ENCODE data around the gene TRIM63.

DNA sequence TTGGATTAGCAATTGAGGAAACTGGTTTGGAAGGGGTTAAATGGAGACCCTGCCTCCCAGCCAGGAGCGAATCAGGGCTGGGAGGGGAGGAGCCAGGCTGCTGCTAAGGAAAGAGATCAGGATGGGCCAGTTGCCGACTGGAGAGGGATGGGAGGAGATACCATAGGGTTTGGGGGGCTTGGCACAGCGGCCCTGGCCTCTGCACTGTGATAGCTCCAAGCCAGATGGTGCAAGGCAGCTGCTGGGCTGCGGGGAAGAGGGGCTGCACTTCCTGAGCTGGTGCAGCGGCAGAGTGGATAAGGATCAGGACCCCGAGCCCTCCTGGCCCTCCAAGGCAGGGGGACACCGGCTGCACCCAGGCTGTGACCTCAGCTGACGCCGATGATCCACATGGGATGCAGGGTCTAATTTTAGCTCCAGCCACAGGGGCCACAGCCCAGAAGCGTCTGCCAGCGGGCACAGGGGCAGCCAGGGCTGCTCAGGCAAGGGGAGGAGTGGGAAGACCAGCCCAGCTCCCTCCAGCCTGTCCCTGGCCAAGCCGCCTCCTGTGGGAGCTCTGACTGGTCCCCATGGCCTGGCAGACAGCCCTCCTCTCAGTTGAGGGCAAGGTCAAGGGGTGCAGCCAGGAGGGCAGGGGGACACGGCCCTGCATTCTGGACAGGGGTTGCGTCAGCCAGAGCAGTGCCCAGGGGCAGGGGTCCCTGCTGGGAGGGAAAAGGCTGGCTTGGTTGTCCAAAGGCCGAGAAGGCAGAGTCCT, 45.6 kb downstream of the TRIM63 start, which contains the start of gene EXTL1:
- TF ChIP-seq, protein P1, sequence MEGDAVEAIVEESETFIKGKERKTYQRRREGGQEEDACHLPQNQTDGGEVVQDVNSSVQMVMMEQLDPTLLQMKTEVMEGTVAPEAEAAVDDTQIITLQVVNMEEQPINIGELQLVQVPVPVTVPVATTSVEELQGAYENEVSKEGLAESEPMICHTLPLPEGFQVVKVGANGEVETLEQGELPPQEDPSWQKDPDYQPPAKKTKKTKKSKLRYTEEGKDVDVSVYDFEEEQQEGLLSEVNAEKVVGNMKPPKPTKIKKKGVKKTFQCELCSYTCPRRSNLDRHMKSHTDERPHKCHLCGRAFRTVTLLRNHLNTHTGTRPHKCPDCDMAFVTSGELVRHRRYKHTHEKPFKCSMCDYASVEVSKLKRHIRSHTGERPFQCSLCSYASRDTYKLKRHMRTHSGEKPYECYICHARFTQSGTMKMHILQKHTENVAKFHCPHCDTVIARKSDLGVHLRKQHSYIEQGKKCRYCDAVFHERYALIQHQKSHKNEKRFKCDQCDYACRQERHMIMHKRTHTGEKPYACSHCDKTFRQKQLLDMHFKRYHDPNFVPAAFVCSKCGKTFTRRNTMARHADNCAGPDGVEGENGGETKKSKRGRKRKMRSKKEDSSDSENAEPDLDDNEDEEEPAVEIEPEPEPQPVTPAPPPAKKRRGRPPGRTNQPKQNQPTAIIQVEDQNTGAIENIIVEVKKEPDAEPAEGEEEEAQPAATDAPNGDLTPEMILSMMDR (IDR thresholded peaks at IDR 0.05) = no peak
- no peak for TF ChIP-seq POLR2A (IDR thresholded peaks at IDR 0.05)

All from body of pancreas (tissue), 4 donors.